ENCODE measurements around the gene HINT2. TPM values are rescaled to one million over a fixed set of nuclear protein-coding genes. Genes with fewer than 3 reads are reported as not detected.

HINT2 gene
- total and polyA plus RNA-seq, 4 donors = 16.3 to 57.5 (median 41.4) TPM

GRCh38 chr9:35829084-35829763 is 14.4 kb upstream of the HINT2 start, which contains the start of gene TMEM8B:
Gene TMEM8B, plus strand, starts transcription at chr9:35829228. Its CDS starts 220 bp downstream, at chr9:35829448.
- WGBS (ENCODE audit: insufficient coverage) = under 1% methylated on average over 49 of the region's 53 CpGs
- Histone ChIP-seq H3K4me1 (ENCODE audit: control insufficient read depth, insufficient read depth, low read length) (peaks cover 34% of the 10 kb centered on the region), H3K4me3 (ENCODE audit: low read depth, low read length) (peak within 1 kb of the TSS; percentile 67), H3K27ac (ENCODE audit: low read depth, low read length) (peak within 1 kb of the TSS; percentile 87), H3K36me3 (ENCODE audit: control insufficient read depth, insufficient read depth, low read length) (no peaks in the 10 kb centered on the region), H3K9me3 (ENCODE audit: control insufficient read depth, insufficient read depth, low read length) (no peaks in the 10 kb centered on the region), H3K27me3 (ENCODE audit: control insufficient read depth, insufficient read depth, low read length) (no peaks in the 10 kb centered on the region)
- DNase-seq (ENCODE audit: low read depth in 4 of 6, low spot score in 6 of 6) = peak; percentile 75 to 98 (median 92)

- Histone ChIP-seq H3K36me3 (ENCODE audit: control insufficient read depth, insufficient read depth, low read length) (no peaks in the 10 kb centered on the region), H3K4me1 (ENCODE audit: control insufficient read depth, insufficient read depth, low read length) (peaks cover 31% of the 10 kb centered on the region), H3K9me3 (ENCODE audit: control insufficient read depth, insufficient read depth, low read length) (no peaks in the 10 kb centered on the region), H3K27ac (ENCODE audit: low read depth, low read length) (peak within 1 kb of the TSS; percentile 87), H3K4me3 (ENCODE audit: low read depth, low read length) (peak within 1 kb of the TSS; percentile 67), H3K27me3 (ENCODE audit: control insufficient read depth, insufficient read depth, low read length) (no peaks in the 10 kb centered on the region)
- DNase-seq (ENCODE audit: low read depth in 4 of 6, low spot score in 6 of 6) = no peak
- WGBS (ENCODE audit: insufficient coverage) = 0% methylated on average over 21 of the region's 21 CpGs
These were observed 13.9 kb upstream of the HINT2 start, which contains the start of gene FAM221B for GRCh38 chr9:35828716-35829083. Gene FAM221B, minus strand, starts transcription at chr9:35828732. Its CDS starts 2,571 bp downstream, at chr9:35826161.

- no peak overlapping the region for H3K27ac ChIP-seq (ENCODE audit: low read depth, low read length)
These were observed 12.6 kb upstream of the HINT2 start for GRCh38 chr9:35827486-35827885.

GRCh38 chr9:35826071-35826701 is 11.3 kb upstream of the HINT2 start:
- DNase-seq (ENCODE audit: low read depth in 4 of 6, low spot score in 6 of 6) = peak in 3 of 6 donors; percentile 17 to 72 (median 67)
- no peak overlapping the region for H3K27ac ChIP-seq (ENCODE audit: low read depth, low read length)
- WGBS (ENCODE audit: insufficient coverage) = 51% methylated on average over 4 of the region's 4 CpGs

More at GRCh38 chr9:35827486-35827885, 12.6 kb upstream of the HINT2 start:
- DNase-seq (ENCODE audit: low read depth in 4 of 6, low spot score in 6 of 6) = no peak
- Histone ChIP-seq H3K36me3 (ENCODE audit: control insufficient read depth, insufficient read depth, low read length) (no peaks in the 10 kb centered on the region), H3K27me3 (ENCODE audit: control insufficient read depth, insufficient read depth, low read length) (no peaks in the 10 kb centered on the region), H3K4me1 (ENCODE audit: control insufficient read depth, insufficient read depth, low read length) (peaks cover 22% of the 10 kb centered on the region), H3K9me3 (ENCODE audit: control insufficient read depth, insufficient read depth, low read length) (no peaks in the 10 kb centered on the region), H3K4me3 (ENCODE audit: low read depth, low read length) (no peak overlapping the region)
- no CpG with 5 or more reads among the region's 3 CpGs for WGBS (ENCODE audit: insufficient coverage)

GRCh38 chr9:35822926-35823325 is 8.1 kb upstream of the HINT2 start:
- Histone ChIP-seq H3K27me3 (ENCODE audit: control insufficient read depth, insufficient read depth, low read length) (no peaks in the 10 kb centered on the region), H3K36me3 (ENCODE audit: control insufficient read depth, insufficient read depth, low read length) (no peaks in the 10 kb centered on the region), H3K9me3 (ENCODE audit: control insufficient read depth, insufficient read depth, low read length) (no peaks in the 10 kb centered on the region), H3K4me1 (ENCODE audit: control insufficient read depth, insufficient read depth, low read length) (no peaks in the 10 kb centered on the region), H3K27ac (ENCODE audit: low read depth, low read length) (no peak overlapping the region), H3K4me3 (ENCODE audit: low read depth, low read length) (no peak overlapping the region)
- DNase-seq (ENCODE audit: low read depth in 4 of 6, low spot score in 6 of 6) = no peak

More at GRCh38 chr9:35826071-35826701, 11.3 kb upstream of the HINT2 start:
- Histone ChIP-seq H3K27me3 (ENCODE audit: control insufficient read depth, insufficient read depth, low read length) (no peaks in the 10 kb centered on the region), H3K4me1 (ENCODE audit: control insufficient read depth, insufficient read depth, low read length) (peaks cover 22% of the 10 kb centered on the region), H3K36me3 (ENCODE audit: control insufficient read depth, insufficient read depth, low read length) (no peaks in the 10 kb centered on the region), H3K4me3 (ENCODE audit: low read depth, low read length) (no peak overlapping the region), H3K9me3 (ENCODE audit: control insufficient read depth, insufficient read depth, low read length) (no peaks in the 10 kb centered on the region)

GRCh38 chr9:35820076-35820475 is 5.2 kb upstream of the HINT2 start:
- DNase-seq (ENCODE audit: low read depth in 4 of 6, low spot score in 6 of 6) = no peak
- Histone ChIP-seq H3K27ac (ENCODE audit: low read depth, low read length) (no peak overlapping the region), H3K4me3 (ENCODE audit: low read depth, low read length) (no peak overlapping the region), H3K4me1 (ENCODE audit: control insufficient read depth, insufficient read depth, low read length) (no peaks in the 10 kb centered on the region), H3K27me3 (ENCODE audit: control insufficient read depth, insufficient read depth, low read length) (no peaks in the 10 kb centered on the region), H3K36me3 (ENCODE audit: control insufficient read depth, insufficient read depth, low read length) (no peaks in the 10 kb centered on the region), H3K9me3 (ENCODE audit: control insufficient read depth, insufficient read depth, low read length) (no peaks in the 10 kb centered on the region)

- H3K4me1 ChIP-seq (ENCODE audit: control insufficient read depth, insufficient read depth, low read length) = peaks cover 10% of the 10 kb centered on the region
- no peak overlapping the region for H3K27ac ChIP-seq (ENCODE audit: low read depth, low read length)
- H3K9me3 ChIP-seq (ENCODE audit: control insufficient read depth, insufficient read depth, low read length) = no peaks in the 10 kb centered on the region
- DNase-seq (ENCODE audit: low read depth in 4 of 6, low spot score in 6 of 6) = no peak
- WGBS (ENCODE audit: insufficient coverage) = 91% methylated on average over 3 of the region's 3 CpGs
- no peaks in the 10 kb centered on the region for H3K36me3 ChIP-seq (ENCODE audit: control insufficient read depth, insufficient read depth, low read length)
- H3K4me3 ChIP-seq (ENCODE audit: low read depth, low read length) = no peak overlapping the region
- H3K27me3 ChIP-seq (ENCODE audit: control insufficient read depth, insufficient read depth, low read length) = no peaks in the 10 kb centered on the region
These were observed 3.5 kb upstream of the HINT2 start for GRCh38 chr9:35818341-35818740.

GRCh38 chr9:35816708-35817107 is 1.9 kb upstream of the HINT2 start:
- Histone ChIP-seq H3K27me3 (ENCODE audit: control insufficient read depth, insufficient read depth, low read length) (no peaks in the 10 kb centered on the region), H3K27ac (ENCODE audit: low read depth, low read length) (no peak overlapping the region), H3K4me3 (ENCODE audit: low read depth, low read length) (no peak overlapping the region), H3K4me1 (ENCODE audit: control insufficient read depth, insufficient read depth, low read length) (peaks cover 19% of the 10 kb centered on the region), H3K9me3 (ENCODE audit: control insufficient read depth, insufficient read depth, low read length) (no peaks in the 10 kb centered on the region), H3K36me3 (ENCODE audit: control insufficient read depth, insufficient read depth, low read length) (no peaks in the 10 kb centered on the region)
- WGBS (ENCODE audit: insufficient coverage) = 50% methylated on average over 1 of the region's 1 CpG
- DNase-seq (ENCODE audit: low read depth in 4 of 6, low spot score in 6 of 6) = no peak

GRCh38 chr9:35814106-35814840 is 569 bp downstream of the HINT2 start:
- peaks cover 8% of the 10 kb centered on the region for H3K36me3 ChIP-seq (ENCODE audit: control insufficient read depth, insufficient read depth, low read length)
- DNase-seq (ENCODE audit: low read depth in 4 of 6, low spot score in 6 of 6) = peak in 3 of 6 donors; percentile 9 to 76 (median 71)

More at GRCh38 chr9:35814106-35814840, 569 bp downstream of the HINT2 start:
- WGBS (ENCODE audit: insufficient coverage) = 11% methylated on average over 29 of the region's 29 CpGs
- Histone ChIP-seq H3K27ac (ENCODE audit: low read depth, low read length) (peak overlapping the region; percentile 97), H3K4me3 (ENCODE audit: low read depth, low read length) (peak overlapping the region; percentile 68), H3K4me1 (ENCODE audit: control insufficient read depth, insufficient read depth, low read length) (peaks cover 29% of the 10 kb centered on the region), H3K9me3 (ENCODE audit: control insufficient read depth, insufficient read depth, low read length) (no peaks in the 10 kb centered on the region), H3K27me3 (ENCODE audit: control insufficient read depth, insufficient read depth, low read length) (no peaks in the 10 kb centered on the region)

Data from spinal cord (tissue), 10 donors.